Gastroesophageal sphincter (tissue), 3 donors: ENCODE results near the gene PROSER2.

Experiments used
- CTCF ChIP-seq, 4 experiments: fragments of 200-600 bp in 2 of 4; fragments of 450-650 bp in 2 of 4; sonication (generic) in 1 of 4; IDR thresholded peaks; one replicate each; pipeline ENCODE4 v1.5.1; 2017 to 2019; ENCODE audit warnings: antibody characterized with exemption in 4 of 4, mild to moderate bottlenecking in 2 of 4, moderate library complexity in 2 of 4
- EP300 ChIP-seq: sonication (generic); formaldehyde crosslinking; IDR thresholded peaks from one replicate; pipeline ENCODE4 v1.6.1; 2017; ENCODE audit warnings: antibody characterized with exemption, mild to moderate bottlenecking
- POLR2A ChIP-seq, 2 donors: fragments of 450-650 bp; IDR thresholded peaks; one replicate each; pipeline ENCODE4 v1.6.1; 2017; ENCODE audit warnings: antibody characterized with exemption in 2 of 2, mild to moderate bottlenecking in 2 of 2, moderate library complexity in 1 of 2
- POLR2AphosphoS5 ChIP-seq: sonication (generic); formaldehyde crosslinking; IDR thresholded peaks from one replicate; pipeline ENCODE4 v1.6.1; 2017; ENCODE audit warnings: antibody characterized with exemption

DNA sequence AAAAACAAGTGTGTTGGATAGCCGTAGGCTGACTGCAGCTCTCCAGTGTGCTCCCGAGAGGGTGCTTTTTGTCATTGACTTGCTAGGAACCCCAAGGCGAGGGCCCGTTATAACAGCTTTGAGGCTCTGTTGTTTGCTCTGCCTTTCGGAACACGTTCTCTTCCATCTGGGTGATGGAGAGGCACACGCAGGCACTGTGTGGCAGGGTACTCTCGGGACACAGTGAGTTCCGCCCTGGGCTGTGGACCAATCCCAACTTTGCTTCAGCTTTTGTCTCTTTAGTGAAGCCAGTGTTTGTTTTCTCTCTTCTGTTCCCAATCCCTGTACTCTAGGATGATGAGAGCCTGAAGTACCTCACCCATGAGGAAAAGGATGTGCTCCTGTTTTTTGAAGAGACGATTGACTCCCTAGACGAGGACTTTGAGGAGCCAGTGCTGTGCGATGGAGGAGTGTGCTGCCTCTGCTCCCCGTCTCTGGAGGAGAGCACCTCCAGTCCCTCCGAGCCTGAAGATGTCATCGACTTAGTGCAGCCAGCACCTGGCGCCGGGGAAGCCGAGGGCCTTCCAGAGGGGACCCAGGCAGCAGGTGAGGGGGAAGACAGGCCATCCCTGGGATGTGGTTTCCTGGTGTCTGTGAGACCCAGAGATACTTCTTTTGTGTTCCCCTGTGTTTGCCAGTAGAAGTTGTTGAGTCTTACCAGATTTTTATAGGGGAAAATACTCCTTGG lies 43.2 kb downstream of the PROSER2 start:
- no peak for TF ChIP-seq CTCF (IDR thresholded peaks at IDR 0.05)
- no peak for TF ChIP-seq POLR2A (IDR thresholded peaks at IDR 0.05)
- no peak for TF ChIP-seq EP300
- no peak for TF ChIP-seq POLR2AphosphoS5
